Omental fat pad (tissue), 4 donors: ENCODE measurements around the gene TUBGCP6. TPM values are rescaled to one million over a fixed set of nuclear protein-coding genes. Genes with fewer than 3 reads are reported as not detected.

Source experiments
- ATAC-seq: fragments of 150-250 bp; one replicate; pipeline ENCODE4 v1.9.1; 2016; ENCODE audit warnings: mild to moderate bottlenecking, moderate library complexity; ENCODE audit not compliant: low FRiP score
- DNase-seq: peaks from one replicate; pipeline ENCODE4 v3.0.0-alpha.2; 2019; ENCODE audit warnings: low spot score
- CTCF ChIP-seq, 3 donors: fragments of 450-650 bp; IDR thresholded peaks; one replicate each; pipeline ENCODE4 v1.5.1; 2016 to 2017; ENCODE audit warnings: antibody characterized with exemption in 3 of 3, mild to moderate bottlenecking in 3 of 3, moderate library complexity in 2 of 3
- total RNA-seq, 4 donors: library from RNA; depleted of rRNA; stranded (reverse); fragments of >200 nt; gene quantifications; one replicate each; pipeline ENCODE4 v1.1.0, GENCODE V29; 2016

The TUBGCP6 gene
- total RNA-seq, 4 donors from 2014 or later: 32.7 to 52.2 (median 33.5) TPM

DNA sequence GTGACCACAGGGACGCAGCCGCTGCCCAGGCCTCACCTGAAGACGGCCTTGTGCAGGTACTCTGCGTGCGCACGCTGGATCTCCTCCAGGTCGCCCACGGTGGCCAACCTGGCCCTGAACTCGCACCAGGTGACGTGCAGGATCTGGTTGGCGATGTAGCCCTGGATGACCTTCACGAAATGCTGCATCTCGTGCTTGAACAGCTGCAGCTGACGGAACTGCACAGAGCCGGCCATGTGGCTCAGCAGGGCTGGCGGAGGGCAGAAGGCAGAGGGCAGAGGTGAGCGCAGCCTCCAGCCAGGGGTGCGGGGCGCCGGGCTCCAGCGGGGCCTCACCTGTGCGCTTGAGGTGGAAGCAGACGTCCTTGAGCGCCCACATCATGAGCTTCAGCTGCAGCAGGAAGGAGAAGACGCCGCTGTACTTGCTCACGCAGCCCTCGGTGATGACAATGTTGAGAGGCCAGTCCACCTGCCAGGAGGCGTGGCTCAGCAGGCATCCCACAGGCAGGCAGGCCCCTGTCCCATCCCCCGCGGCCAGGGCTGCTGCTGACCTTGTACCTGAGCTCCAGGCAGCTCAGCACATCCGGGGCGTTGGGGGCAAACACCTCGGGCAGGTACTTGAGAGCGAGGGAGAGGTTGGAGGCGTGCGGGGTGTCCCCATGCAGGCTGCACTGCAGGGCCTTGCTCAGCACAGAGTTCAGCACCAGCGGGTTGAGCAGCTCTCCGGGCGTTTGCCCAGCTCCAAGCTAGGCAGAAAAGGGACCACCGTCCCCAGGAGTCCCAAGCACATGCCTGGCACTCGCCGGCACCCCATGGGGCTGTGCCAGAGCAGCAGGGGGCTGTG, 26.4 kb downstream of the TUBGCP6 start:
- DNase-seq (no peak), ATAC-seq (no peak)
- no peak for TF ChIP-seq CTCF (IDR thresholded peaks at IDR 0.05)

DNA sequence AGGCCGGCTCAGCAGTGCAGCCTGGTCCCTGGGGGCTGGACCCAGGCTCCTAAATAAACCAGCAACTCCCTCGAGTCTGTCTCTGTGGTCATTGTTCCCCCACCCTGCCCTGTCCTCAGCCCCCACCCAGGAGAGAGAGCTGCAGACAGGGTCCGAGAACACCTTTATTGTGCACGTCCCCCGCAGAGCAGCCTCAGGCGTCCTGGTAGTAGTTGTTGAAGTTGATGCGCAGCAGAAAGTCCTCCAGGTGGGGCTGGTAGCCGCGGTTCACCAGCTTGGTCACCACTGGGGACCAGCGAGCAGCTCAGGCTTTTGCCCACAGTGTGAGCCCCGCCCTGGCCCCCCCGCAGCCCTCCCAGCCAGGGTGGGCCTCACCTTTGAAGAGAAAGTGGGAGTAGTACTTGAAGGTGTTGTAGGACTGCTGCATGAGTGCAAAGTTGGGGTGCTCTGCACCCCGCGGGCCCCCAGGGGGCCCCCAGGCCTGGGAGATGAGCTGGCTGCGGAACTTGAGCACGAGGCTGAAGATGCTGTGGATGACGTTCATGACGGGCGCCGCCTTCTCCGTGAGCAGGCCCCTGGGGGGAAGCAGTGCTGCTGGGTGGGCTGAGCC, 27.2 kb downstream of the TUBGCP6 start:
- no peak for ATAC-seq
- DNase-seq: no peak
- no peak for TF ChIP-seq CTCF (IDR thresholded peaks at IDR 0.05)

- ATAC-seq (no peak), DNase-seq (no peak)
- TF ChIP-seq CTCF (IDR thresholded peaks at IDR 0.05): no peak
Observed at GRCh38 chr22:50216684-50217520, 27.9 kb downstream of the TUBGCP6 start.

- DNase-seq (no peak), ATAC-seq (no peak)
- no peak for TF ChIP-seq CTCF (IDR thresholded peaks at IDR 0.05)
Observed at GRCh38 chr22:50216055-50216683, 28.7 kb downstream of the TUBGCP6 start.

GRCh38 chr22:50215297-50216054, 29.3 kb downstream of the TUBGCP6 start:
- TF ChIP-seq CTCF (IDR thresholded peaks at IDR 0.05): no peak
- no peak for DNase-seq

GRCh38 chr22:50213263-50213662, 31.6 kb downstream of the TUBGCP6 start:
- DNase-seq (no peak), ATAC-seq (no peak)
- no peak for TF ChIP-seq CTCF (IDR thresholded peaks at IDR 0.05)

More at GRCh38 chr22:50215297-50216054, 29.3 kb downstream of the TUBGCP6 start:
- ATAC-seq: no peak
